Measurements from ENCODE around the gene ETFDH. TPM values are rescaled to one million over a fixed set of nuclear protein-coding genes. Genes with fewer than 3 reads are reported as not detected.

The ETFDH gene
- total and polyA plus RNA-seq, 10 of the 15 experiments (the other 5 are each of a cell fraction or from before 2014, with no cell fraction given), result 10.9 to 30.4 (median 20.6) TPM

DNA sequence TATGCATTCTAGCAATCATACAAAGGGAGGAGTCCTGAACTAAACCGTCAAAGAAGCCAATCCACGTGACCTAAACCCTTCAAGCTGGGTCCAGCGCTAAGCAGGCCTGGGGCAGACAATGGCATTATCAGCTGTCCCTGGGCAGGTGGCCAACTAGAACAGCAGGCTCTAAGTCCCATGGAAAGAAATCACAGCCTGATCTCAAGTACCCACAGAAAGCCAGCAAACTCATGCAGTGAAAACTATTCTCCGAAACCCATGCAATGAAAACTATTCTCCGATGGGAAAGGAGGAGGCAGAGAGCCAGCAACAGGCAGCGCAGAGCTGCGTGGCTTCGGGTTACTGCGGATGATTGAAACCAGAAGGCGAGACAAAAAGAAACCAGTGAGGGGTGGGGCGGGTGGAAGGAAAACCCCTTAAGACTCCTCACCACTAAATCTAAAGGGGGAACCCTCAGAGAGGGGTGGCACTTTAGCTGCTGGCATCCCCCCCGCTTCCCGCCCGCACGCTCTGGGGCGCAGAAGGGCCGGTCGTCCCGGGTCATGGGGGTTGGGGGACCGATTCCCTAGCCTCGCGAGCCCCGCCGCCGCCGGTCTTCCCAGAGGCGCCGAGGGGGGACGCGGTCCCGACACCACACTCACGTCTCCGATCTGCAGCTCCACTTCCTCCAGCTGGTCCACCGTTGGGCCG is 976 bp upstream of the ETFDH start (continued):
- no peak for TF ChIP-seq NBN (IDR thresholded peaks at IDR 0.05)
- no peak for TF ChIP-seq MAX (IDR thresholded peaks at IDR 0.05; ENCODE audit: low read depth, low read length)
- no peak for TF ChIP-seq NFYB (IDR thresholded peaks at IDR 0.05; ENCODE audit: insufficient read depth, low read depth, low read length)
- TF ChIP-seq ETV6 (conservative IDR thresholded peaks at IDR 0.05 in 1 of 2, IDR thresholded peaks at IDR 0.05 in 1 of 2; ENCODE audit: borderline replicate concordance in 1 of 2, low read depth in 1 of 2), result peak in 1 of 2 experiments; percentile 18; a peak in 1 of 4 replicates
- no peak for TF ChIP-seq E2F8 (IDR thresholded peaks at IDR 0.05; ENCODE audit: low read depth, partially characterized antibody)
- no peak for TF ChIP-seq NRF1 (conservative IDR thresholded peaks at IDR 0.05; ENCODE audit: low read depth, low read length)
- 0 out of 2 replicates have a peak, but pooled peaks have one; percentile 16 for TF ChIP-seq ZNF687 (IDR thresholded peaks at IDR 0.05)
- TF ChIP-seq NFXL1 (IDR thresholded peaks at IDR 0.05; ENCODE audit: borderline replicate concordance), result no peak
- TF ChIP-seq IKZF2 (IDR thresholded peaks at IDR 0.05), result peak; percentile 43 to 62; a peak in 3 of 4 replicates
- no peak for TF ChIP-seq SMC3 (IDR thresholded peaks at IDR 0.05; ENCODE audit: borderline replicate concordance, low read length)
- TF ChIP-seq POLR2AphosphoS5 (IDR thresholded peaks at IDR 0.05; ENCODE audit: low read length), result 0 out of 2 replicates have a peak, but pooled peaks have one; percentile 39
- TF ChIP-seq SMAD1 (IDR thresholded peaks at IDR 0.05; ENCODE audit: low read depth, partially characterized antibody), result no peak
- TF ChIP-seq EED (IDR thresholded peaks at IDR 0.05; ENCODE audit: low read depth), result peak; percentile 41; the same call in 1 of the 2 replicates
- TF ChIP-seq FOS (IDR thresholded peaks at IDR 0.05; ENCODE audit: borderline replicate concordance, extremely low read depth, insufficient read length), result no peak
- TF ChIP-seq, protein P1, sequence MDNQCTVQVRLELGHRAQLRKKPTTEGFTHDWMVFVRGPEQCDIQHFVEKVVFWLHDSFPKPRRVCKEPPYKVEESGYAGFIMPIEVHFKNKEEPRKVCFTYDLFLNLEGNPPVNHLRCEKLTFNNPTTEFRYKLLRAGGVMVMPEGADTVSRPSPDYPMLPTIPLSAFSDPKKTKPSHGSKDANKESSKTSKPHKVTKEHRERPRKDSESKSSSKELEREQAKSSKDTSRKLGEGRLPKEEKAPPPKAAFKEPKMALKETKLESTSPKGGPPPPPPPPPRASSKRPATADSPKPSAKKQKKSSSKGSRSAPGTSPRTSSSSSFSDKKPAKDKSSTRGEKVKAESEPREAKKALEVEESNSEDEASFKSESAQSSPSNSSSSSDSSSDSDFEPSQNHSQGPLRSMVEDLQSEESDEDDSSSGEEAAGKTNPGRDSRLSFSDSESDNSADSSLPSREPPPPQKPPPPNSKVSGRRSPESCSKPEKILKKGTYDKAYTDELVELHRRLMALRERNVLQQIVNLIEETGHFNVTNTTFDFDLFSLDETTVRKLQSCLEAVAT (IDR thresholded peaks at IDR 0.05), result no peak
- TF ChIP-seq ZBED1 (IDR thresholded peaks at IDR 0.05; ENCODE audit: borderline replicate concordance), result no peak
- TF ChIP-seq ZSCAN29 (IDR thresholded peaks at IDR 0.05), result 0 out of 2 replicates have a peak, but pooled peaks have one; percentile 30
- TF ChIP-seq, protein P2, sequence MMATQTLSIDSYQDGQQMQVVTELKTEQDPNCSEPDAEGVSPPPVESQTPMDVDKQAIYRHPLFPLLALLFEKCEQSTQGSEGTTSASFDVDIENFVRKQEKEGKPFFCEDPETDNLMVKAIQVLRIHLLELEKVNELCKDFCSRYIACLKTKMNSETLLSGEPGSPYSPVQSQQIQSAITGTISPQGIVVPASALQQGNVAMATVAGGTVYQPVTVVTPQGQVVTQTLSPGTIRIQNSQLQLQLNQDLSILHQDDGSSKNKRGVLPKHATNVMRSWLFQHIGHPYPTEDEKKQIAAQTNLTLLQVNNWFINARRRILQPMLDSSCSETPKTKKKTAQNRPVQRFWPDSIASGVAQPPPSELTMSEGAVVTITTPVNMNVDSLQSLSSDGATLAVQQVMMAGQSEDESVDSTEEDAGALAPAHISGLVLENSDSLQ (IDR thresholded peaks at IDR 0.05), result 0 out of 2 replicates have a peak, but pooled peaks have one; percentile 17
- no peak for TF ChIP-seq CREM (IDR thresholded peaks at IDR 0.05; ENCODE audit: low read depth)
- 0 out of 2 replicates have a peak, but pooled peaks have one; percentile 6 for TF ChIP-seq JUND (IDR thresholded peaks at IDR 0.05; ENCODE audit: low read depth, low read length)

Measured in GM12878 (cell line).